HL-60/S4 (cell line): ENCODE measurements around the gene ZNF827.

Source experiments
- in situ Hi-C: fragments of 300-500 bp; cut with MboI; formaldehyde crosslinking; loops from 2 replicates; pipeline ENCODE4 v1.14.3; 2022; ENCODE audit warnings: low sequenced_read_pairs

Gene ZNF827

DNA sequence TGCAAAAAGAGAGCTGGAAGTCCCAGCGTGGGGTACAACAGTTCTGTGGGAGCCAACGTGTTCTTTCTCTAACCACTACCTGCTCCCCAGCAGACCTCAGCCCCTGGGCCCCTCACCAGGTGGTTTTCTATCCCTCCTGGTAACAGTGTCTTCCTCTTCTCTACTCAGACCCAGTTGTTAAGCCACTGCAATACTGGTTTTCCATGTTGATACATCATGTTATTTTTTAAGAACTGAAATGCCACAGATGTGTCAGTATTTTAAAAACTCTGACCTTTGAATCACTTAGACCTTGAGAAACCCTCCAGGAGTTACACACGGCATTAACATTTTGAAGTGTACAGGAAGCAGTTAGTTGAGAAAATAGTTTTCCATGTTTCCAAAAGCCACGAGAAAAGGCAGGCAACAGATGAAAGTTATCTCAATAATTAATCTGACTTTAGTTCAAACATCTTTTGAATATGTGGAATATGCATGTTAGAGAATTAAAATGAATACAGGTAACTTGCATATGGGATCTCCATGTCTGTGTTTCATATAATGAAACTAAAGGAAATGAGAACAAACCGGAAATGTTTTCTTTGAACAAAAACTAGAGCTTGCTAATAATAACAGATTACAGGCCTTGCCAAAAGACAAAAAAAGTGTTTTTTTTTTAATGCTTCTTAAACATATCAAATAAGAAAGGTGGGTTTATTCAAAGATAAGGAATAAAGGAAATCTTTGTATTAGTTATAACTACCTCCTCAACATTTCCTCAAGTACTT, 108.8 kb downstream of the ZNF827 start:
- in situ Hi-C loops, result no loop called here

DNA sequence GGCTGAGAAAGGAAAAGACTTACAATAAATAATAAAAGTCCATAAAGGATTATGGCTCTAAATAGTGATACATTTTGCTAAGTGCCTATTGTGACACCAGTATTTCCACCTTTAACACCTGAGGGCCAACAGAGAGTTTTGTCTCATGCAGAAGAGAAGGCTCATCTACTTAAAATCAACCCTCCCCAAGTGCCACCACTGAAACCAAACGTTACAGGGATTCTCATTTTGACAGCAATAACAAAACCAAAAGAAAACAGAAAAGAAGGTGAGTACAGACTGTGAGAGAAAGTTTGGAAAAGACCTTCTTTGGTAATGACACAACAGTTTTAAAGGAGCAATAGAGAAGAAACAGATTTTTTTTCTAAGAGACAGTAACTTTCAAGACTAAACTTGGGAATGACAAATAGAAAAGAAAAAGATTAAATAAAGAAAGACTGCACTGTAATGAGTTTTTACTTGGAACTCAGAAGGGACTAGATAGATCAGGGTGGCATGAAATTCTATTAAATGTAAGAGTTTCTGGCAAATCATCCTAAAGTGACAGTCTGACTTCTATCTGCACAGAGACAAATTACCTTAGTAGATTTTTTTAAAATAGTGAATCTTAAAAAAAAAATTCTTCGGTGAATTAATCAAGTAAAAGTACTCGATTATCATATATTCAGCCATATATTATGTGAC, 109.7 kb downstream of the ZNF827 start:
- in situ Hi-C loops, result no loop called here

DNA sequence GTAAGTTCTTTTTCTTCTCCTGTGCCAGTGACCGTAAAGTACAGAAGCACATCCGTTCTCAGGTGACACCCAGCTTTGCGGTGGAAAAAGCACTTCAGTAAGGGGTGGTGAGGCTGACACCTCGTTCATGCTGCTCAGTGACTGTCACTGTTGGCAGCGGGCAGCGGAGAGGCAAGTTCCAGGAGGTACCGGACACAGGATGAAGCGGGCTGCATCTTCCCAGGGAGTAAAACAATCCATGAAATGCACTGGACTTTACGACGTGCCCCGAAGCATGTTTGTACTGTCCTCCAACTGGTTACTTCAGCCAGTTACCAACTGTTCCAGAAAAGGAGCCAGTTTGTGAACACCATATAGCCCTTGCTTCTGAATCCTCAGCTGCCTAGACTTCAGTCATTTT, 110.7 kb downstream of the ZNF827 start:
- in situ Hi-C loops, result no loop called here

DNA sequence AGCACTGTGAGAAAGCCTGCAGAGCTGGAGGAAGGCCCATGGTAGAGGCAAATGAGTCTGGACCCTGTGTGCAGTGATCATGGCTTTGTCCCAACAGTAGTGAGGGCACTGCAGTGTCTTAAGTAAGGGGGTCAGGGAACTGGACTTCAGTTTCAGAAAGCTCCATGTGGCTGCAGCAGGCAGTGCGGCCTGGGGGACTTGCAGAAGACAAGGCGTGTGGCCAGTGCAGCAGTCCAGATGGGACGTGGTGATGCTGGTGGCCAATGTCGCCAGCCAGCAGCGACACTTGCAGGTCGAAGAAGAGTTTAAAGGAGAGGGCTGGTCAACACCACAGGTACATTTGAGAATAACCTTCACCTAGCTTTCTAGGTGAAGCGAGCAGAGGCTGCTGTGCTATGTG, 113.4 kb downstream of the ZNF827 start:
- in situ Hi-C loops, result no loop called here

DNA sequence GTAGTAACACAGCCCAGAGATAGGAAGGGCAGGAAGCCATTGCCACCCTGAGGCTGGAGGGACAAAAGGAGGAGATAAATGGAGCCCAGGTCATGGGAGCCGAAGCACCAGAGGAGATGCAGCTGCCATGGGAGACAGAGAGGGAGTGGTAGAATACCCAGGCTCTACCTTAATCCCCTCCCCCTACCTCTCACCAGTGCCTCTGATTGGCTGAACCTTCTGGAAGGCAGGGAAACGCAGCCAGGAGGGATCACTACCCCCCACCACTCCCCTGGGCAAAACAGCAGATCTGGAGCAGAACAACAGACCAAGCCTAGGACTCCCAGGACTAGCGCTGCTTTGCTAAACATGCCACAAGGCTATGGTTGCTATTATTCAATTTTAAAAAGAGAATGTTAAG, 114.2 kb downstream of the ZNF827 start:
- in situ Hi-C loops, result no loop called here

DNA sequence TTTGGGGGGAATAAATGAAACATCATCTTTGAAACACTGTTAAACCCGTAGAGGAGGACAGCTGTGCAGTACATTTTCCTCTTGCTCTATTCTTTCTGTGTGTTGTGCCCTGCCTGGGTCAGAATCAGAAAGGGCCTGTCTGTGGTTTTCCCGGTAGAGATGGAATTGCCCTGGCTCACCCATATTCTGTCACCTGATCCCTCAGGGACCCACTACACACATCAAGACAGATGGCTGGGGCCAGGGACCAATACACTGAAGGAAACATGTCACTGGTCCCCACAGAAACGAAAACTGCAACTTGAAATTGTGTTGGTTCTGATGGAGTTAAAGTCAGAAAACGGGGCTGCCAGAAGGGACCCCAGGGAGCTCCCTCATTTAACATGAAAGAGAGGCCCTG, 114.9 kb downstream of the ZNF827 start:
- in situ Hi-C loops, result no loop called here

DNA sequence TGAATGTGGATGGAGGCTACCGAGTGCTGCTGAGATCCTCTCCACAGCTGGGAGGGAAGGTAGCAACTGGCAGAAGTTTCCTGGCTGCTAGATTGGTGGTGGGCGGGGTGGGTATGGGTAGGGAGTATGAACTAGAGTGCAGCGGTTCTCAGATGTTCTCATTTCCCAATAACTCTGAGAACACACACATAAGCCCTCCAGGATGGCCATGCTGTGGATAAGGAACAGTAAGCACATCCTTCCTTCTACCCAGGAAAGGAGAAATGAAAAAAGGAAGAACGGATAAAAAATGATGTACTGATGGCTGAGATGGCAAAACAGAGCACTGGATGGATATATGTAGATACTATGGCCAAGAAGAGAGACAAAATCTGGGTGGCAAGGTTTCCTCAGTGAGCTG, 116.0 kb downstream of the ZNF827 start:
- in situ Hi-C loops, result no loop called here

DNA sequence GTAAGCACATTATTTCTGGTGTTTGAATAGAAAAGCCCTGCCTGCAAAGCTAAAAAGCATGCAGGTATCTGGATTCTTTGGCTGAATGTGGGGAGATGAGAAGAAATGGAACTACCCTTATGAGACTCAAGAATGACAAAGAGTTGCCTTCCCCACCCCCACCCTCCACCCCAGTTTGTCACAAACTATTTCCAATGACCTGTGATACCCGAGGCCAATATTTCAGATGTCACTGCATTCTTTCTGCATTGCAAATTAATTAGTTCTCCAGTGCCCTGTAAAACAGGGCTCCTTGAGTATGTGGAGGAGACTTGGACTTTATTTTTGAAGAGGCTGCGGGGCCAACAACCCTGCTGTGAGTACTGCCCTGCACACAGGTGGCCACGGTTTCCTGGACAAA, 116.4 kb downstream of the ZNF827 start:
- in situ Hi-C loops, result no loop called here

DNA sequence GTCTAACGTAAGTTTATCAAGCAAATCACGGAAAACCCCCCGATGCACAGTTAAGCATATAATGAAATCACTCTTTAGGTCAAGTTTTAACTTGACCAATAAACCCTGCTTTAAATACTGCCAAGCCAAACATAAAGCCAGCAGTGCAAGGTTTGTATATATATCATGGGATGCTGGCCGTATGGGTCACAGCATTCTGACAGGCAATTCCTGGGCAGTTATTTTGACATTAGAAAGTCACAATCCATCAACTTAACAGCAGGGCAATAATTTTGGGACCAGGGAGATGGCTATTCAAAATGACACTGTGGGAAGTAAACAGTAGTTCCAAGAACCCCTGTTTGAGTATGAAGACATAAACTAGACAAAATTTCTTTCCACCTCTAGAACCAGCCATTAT, 116.9 kb downstream of the ZNF827 start:
- in situ Hi-C loops, result no loop called here

DNA sequence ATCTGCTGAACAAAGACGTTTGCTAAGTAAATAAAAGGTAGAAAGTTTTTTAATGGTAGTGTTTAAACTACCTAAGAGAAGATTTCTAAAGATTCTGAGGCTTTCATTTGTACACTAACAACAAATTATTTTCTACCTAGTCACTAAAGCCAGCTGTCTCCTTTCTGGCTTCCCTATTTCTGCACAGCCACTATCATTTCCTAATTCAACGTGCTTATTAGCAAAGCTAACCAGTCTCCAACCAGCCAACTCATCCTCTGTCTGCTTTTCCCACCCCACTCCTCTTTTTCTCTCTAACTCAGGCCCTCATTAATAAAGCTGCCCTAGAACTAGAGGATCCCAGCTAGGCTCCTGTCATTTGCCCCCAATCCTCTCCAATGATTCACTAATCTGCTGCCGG, 118.2 kb downstream of the ZNF827 start:
- in situ Hi-C loops, result no loop called here

DNA sequence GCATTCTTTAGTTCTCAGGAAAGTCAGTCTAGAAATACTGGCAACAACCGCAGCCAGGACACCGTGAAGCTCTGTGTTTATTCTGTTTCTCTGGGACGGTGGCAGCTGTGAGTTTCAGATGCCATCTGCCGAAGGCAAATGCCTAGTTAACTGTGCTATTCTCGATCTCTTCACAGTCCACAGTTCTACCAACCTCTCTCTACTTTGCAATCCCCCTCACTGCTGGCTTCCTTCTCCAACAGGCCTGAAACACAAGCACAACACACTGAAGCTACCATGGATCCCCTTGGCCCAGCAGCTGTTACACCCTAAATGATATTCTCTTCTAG, 118.8 kb downstream of the ZNF827 start:
- in situ Hi-C loops, result no loop called here

DNA sequence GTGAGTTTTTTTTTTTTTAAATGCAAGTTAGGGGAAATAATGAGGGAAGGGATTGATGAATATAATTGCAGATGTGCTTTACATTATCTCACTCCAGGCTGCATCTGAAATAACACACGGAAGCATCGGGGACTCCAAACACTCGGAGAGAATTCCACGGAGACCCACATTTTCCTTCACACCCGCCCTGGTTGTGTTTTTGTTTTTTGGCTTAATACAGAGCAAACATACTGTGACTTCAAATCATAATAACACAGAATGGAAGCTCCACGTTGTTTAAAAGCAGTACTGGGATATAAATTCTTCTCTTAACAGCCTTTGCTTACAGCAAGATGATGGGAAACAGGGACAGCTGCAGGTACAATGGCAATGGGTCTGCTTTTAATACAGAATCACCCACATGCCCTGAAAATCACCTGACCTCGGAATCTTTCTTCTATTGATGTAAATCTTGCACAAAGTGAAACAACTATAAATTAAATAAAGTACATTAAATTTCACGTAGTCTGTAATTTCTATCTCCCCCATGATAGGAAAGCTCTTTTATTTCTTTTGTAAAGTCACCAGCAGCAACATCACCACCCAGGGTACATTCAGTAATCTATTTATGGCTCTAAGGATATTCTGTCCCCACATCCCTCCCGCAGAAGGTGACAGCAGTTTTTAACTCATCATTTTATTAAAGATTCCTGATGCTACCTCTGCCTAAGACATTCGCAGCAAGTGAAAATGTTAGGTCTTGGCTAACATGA, 119.3 kb downstream of the ZNF827 start:
- in situ Hi-C loops, result no loop called here

DNA sequence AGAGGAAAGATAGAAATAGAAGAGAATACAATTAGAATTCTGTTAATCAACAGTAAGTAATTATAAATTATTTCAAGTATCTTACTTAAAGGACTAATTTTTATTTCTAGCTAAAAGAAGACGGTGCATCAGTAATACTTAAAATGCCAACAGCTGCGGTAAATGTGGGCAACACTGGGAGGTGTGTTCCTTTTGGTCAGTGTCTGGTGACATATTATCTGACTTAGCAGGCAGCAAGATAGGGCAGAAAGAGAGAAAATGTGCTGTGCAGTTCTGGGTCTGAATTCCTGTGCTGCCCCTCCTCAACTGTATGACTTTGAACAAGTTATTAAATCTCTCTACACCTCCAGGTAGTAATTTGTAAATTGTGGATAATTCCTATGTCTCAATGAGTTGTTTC, 120.6 kb downstream of the ZNF827 start:
- in situ Hi-C loops, result no loop called here

DNA sequence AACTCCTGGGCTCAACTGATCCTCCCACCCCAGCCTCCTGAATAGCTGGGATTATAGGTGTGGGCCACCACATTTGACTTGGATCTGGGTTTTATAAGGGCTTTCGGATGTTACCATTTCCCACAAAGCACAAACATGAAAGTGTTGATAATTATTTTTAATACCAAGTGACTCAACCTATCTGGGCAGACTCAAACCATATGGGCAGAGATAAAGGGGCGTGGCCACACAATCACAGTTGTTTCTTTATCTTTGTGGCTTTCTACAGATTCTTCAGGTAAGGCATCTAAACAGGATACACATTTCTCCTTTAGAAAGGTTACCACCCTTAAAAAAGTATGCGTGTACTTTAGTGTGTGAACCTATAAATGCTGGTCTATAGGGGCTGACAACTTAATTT, 122.5 kb downstream of the ZNF827 start:
- in situ Hi-C loops, result no loop called here

DNA sequence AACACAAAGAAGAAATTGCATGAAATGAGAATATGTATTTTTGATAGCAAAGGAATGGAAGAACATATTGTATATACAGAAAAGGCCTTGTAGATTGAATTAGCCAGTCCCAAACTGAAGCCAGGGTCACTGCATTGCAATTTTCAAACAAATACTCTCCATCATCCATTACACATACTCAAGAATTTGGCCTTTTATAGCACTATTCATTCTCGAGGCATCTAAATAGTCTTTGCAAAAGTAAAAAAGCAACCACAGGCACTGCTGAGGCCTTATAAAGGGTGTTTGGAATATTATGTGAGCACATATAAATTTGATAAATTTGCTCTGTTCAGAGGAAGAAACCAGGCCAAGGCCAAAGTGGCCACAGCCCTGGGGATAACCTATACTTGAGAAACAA, 123.0 kb downstream of the ZNF827 start:
- in situ Hi-C loops, result no loop called here

DNA sequence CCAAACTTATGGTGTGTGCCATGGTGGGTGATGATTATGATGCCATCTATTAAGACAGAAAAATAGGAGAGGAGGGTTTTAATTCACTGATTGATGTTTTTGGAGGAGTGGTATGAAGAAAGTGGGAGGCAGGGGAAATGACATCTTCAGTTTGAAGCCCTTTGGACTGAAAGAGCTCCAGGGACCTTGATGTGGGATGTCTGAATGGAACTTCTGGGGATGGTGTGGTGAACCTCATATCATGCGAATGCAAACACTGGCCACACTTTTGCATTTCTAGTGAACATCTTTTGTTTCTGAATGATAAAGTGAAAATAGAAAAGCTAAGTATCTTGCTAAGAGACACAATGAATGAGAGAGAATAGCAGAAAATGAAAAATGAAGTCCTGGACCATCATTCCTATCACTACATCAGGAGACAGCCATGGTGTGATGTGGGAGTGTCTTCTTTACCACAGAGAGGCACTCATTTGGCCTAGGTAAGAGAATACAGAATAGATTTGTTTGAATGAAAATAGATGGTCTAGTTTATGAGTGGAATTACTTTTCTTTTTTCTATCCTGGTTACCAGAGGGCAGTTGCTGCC, 123.5 kb downstream of the ZNF827 start:
- in situ Hi-C loops, result no loop called here

DNA sequence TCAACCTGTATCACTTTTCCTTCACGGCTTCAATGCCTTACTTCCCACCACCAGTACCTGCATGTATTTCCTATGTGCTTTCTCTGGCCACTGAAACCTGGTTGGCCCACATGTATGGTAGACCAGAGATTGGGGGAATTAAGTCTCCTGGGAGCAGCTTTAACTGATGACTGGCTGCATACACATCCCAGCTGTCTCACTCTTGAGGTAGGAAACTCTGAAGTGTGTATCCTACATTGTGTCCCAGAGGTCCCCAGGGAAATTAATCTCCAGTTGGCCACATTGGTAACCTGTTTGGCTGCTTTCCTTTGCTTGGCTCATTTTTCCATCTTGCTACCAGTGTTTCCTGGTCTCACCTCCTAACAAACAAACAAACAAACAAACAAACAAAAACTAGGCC, 124.4 kb downstream of the ZNF827 start:
- in situ Hi-C loops, result no loop called here

DNA sequence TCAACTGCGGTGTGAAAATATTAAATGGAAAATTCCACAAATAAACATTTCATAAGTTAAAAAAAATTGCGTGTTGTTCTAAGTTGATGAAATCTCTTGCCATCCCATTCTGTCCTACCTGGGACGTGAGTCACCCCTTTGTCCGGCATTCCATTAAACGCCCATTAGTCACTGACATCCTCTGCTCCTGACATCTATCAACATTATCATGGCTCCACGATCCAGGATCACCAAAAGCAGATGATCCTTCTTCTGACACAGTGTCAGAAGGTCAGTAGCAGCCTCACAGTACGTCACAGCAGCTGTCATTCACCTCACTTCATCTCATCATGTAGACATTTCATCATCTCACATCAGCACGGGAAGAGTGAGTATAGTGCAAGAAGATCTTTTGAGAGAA, 125.7 kb downstream of the ZNF827 start:
- in situ Hi-C loops, result no loop called here

DNA sequence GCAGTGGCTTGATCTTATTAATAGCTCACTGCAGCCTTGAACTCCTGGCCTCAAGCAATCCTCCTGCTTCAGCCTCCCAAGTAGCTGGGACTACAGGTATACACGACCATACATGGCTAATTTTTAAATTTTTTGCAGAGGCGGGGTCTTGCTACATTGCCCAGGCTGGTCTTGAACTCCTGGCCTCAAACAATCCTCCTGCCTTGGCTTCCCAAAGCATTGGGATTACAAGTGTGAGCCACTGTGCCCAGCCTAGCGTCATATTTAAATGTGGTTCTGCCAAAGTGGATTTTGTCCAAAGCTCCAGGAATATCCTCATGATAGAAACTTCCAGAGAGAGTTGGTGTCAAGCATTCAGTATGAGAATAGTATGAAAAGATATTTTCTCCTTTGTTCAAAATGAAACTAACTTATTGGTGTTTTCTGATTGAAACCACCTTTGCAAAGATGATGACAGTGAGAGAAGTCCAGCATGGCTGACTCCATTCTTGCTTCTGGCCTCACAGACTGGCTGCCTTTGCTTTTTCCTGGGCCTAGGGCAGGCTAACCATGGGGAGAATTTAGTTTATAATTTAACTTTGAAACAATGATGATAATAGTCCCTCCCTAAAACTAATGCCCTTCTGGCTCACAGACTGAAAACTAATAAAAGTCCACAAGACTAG, 129.6 kb downstream of the ZNF827 start:
- in situ Hi-C loops, result no loop called here

DNA sequence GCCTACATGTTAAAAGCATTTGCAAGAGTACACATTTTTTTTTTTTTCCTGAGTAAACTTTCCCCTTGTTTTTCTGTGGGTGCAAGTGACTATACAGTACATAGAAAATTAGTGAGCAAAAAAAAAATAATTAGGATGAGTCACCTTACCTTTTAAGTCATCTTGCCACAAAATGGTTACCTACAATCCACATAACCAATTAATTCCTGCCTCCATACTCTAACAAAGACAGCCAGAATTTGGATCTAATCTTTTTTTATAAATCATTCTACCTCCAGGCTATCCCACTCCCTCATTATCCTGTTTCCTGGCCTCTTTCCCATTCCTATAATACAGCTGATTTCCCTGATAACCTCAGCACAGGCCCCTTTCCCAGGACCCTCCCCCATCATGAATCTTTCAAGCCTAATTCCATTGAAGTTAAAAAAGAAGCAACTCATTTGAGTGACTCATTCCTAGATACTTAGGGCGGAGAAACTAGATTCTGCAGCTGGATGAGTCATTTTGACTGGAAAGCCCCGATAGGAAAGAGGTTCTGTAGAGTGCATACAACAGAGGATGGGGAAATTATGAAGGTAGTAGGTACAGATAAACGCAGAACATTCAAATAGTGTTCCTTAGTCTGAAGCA, 130.5 kb downstream of the ZNF827 start:
- in situ Hi-C loops, result no loop called here

DNA sequence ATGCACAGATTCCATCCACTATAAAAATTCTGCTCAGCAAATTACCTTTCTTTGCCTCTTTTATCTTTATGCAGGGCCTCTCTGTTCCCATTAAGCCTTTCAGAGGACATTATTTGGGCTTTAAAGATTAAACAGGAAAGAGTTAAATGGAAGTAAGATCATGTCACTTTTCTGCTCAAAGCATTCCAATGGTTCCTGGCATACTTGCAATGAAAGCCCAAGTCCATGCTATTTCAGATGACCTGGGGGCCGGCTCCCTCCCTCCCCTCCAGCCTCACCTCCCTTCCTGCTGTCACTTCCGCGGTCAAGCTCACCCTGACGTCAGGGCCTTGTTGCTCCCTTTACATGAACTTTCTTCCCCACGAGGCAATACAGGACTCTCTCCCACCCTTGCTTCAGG, 133.1 kb downstream of the ZNF827 start:
- in situ Hi-C loops, result no loop called here
